ENCODE results near the gene SNRK. TPM values are rescaled to one million over a fixed set of nuclear protein-coding genes. Genes with fewer than 3 reads are reported as not detected.

SNRK gene
- polyA plus RNA-seq, 3 donors: 12.8 to 19.7 (median 16.1) TPM

- Mint-ChIP-seq H3K9me3 (peaks cover 0 to 5% (median 0%) of the 10 kb centered on the region in 7 donors), H3K27ac (peak overlapping the region in 4 of 7 donors; percentile 36 to 59 (median 54)), H3K27me3 (ENCODE audit: low read depth in 3 of 3) (peaks cover 0 to 2% (median 1%) of the 10 kb centered on the region in 3 donors), H3K4me3 (no peak overlapping the region), H3K36me3 (peaks cover 19 to 35% of the 10 kb centered on the region in 2 donors), H3K4me1 (peaks cover 12% of the 10 kb centered on the region)
- 98% methylated on average over 10 of the region's 12 CpGs for WGBS (ENCODE audit: insufficient coverage)
- H3K27me3 ChIP-seq (ENCODE audit: control insufficient read depth in 2 of 2, insufficient read depth in 2 of 2, low read length in 2 of 2): no peaks in the 10 kb centered on the region
- no peak overlapping the region for H3K9ac ChIP-seq (ENCODE audit: insufficient read depth, low read length, poor library complexity, severe bottlenecking)
- peaks cover 16 to 20% of the 10 kb centered on the region in 2 donors for H3K36me3 ChIP-seq (replicated peaks in 1 of 2; ENCODE audit: control insufficient read depth in 1 of 2, insufficient read depth in 2 of 2, low read length in 2 of 2)
- intact Hi-C loops (cut with micrococcal nuclease): no loop called here
- peaks cover 9 to 12% of the 10 kb centered on the region in 2 donors for H3K4me1 ChIP-seq (ENCODE audit: control insufficient read depth in 1 of 2, insufficient read depth in 2 of 2, low read length in 2 of 2)
- no peak overlapping the region for H3K27ac ChIP-seq (ENCODE audit: low read depth in 1 of 2, low read length in 2 of 2)
- TF ChIP-seq CTCF (IDR thresholded peaks at IDR 0.05): no peak
- H3K4me2 ChIP-seq (replicated peaks; ENCODE audit: extremely low read depth, low read length, poor library complexity, severe bottlenecking): no peak overlapping the region
- H2AFZ ChIP-seq (ENCODE audit: insufficient read depth, low read depth, low read length, poor library complexity, severe bottlenecking): no peak overlapping the region
- H3K9me3 ChIP-seq (replicated peaks in 1 of 2; ENCODE audit: control insufficient read depth in 1 of 2, insufficient read depth in 1 of 2, low read length in 2 of 2): no peaks in the 10 kb centered on the region
- no peak overlapping the region for H3K4me3 ChIP-seq (replicated peaks in 1 of 3; ENCODE audit: low read depth in 2 of 3, low read length in 3 of 3)
- no peaks in the 10 kb centered on the region for H3K79me2 ChIP-seq (ENCODE audit: insufficient read depth, low read length)
- H4K20me1 ChIP-seq (ENCODE audit: insufficient read depth, low read length): no peaks in the 10 kb centered on the region
- no peak for DNase-seq
These were observed 79.4 kb downstream of the SNRK start for GRCh38 chr3:43365601-43366305.

- Histone ChIP-seq H3K4me3 (replicated peaks in 1 of 3; ENCODE audit: low read depth in 2 of 3, low read length in 3 of 3) (no peak overlapping the region), H3K4me2 (replicated peaks; ENCODE audit: extremely low read depth, low read length, poor library complexity, severe bottlenecking) (no peak overlapping the region), H4K20me1 (ENCODE audit: insufficient read depth, low read length) (no peaks in the 10 kb centered on the region), H3K27ac (ENCODE audit: low read depth in 1 of 2, low read length in 2 of 2) (no peak overlapping the region), H3K36me3 (replicated peaks in 1 of 2; ENCODE audit: control insufficient read depth in 1 of 2, insufficient read depth in 2 of 2, low read length in 2 of 2) (peaks cover 16 to 20% of the 10 kb centered on the region in 2 donors), H3K79me2 (ENCODE audit: insufficient read depth, low read length) (no peaks in the 10 kb centered on the region), H2AFZ (ENCODE audit: insufficient read depth, low read depth, low read length, poor library complexity, severe bottlenecking) (no peak overlapping the region), H3K9ac (ENCODE audit: insufficient read depth, low read length, poor library complexity, severe bottlenecking) (no peak overlapping the region), H3K4me1 (ENCODE audit: control insufficient read depth in 1 of 2, insufficient read depth in 2 of 2, low read length in 2 of 2) (peaks cover 9 to 12% of the 10 kb centered on the region in 2 donors), H3K9me3 (replicated peaks in 1 of 2; ENCODE audit: control insufficient read depth in 1 of 2, insufficient read depth in 1 of 2, low read length in 2 of 2) (no peaks in the 10 kb centered on the region), H3K27me3 (ENCODE audit: control insufficient read depth in 2 of 2, insufficient read depth in 2 of 2, low read length in 2 of 2) (no peaks in the 10 kb centered on the region)
- no peak for DNase-seq
- Mint-ChIP-seq H3K36me3 (peaks cover 19 to 35% of the 10 kb centered on the region in 2 donors), H3K27me3 (ENCODE audit: low read depth in 3 of 3) (peaks cover 0 to 2% (median 1%) of the 10 kb centered on the region in 3 donors), H3K4me1 (peaks cover 15% of the 10 kb centered on the region), H3K27ac (peak overlapping the region in 2 of 7 donors; percentile 54 to 59), H3K9me3 (peaks cover 0 to 5% (median 0%) of the 10 kb centered on the region in 7 donors), H3K4me3 (no peak overlapping the region)
- 95% methylated on average over 10 of the region's 11 CpGs for WGBS (ENCODE audit: insufficient coverage)
- intact Hi-C loops (cut with micrococcal nuclease): no loop called here
- no peak for TF ChIP-seq CTCF (IDR thresholded peaks at IDR 0.05)
These were observed 80.1 kb downstream of the SNRK start for GRCh38 chr3:43366481-43366880.

All from CD14-positive monocyte (primary cell).